BLaER1 treated with 17β-estradiol and CSF1 and Interleukin-3, amounts not matched to agents 10 nM and 100 nM (cell line): ENCODE results near the gene FRMD6.
"Not testable (repeated sequence)": the region's sequence is repeated elsewhere in the genome, so short reads cannot be mapped to it uniquely, and the experiment has no call there.

ENCODE experiments used
- H3K27ac ChIP-seq, 11 experiments: shearing (Covaris generic); formaldehyde crosslinking; 2 replicates each; pipeline ENCODE4 v1.8.1; 2022
- H3K27me3 ChIP-seq, 11 experiments: shearing (Covaris generic); formaldehyde crosslinking; 2 replicates each; pipeline ENCODE4 v1.8.1; 2022
- H3K36me3 ChIP-seq, 11 experiments: shearing (Covaris generic); formaldehyde crosslinking; 2 replicates each; pipeline ENCODE4 v1.8.1; 2022
- H3K4me1 ChIP-seq, 10 experiments: shearing (Covaris generic); formaldehyde crosslinking; 2 replicates each; pipeline ENCODE4 v1.8.1; 2022
- H3K4me2 ChIP-seq, 11 experiments: shearing (Covaris generic); formaldehyde crosslinking; 2 replicates each; pipeline ENCODE4 v1.8.1; 2022
- H3K4me3 ChIP-seq, 10 experiments: shearing (Covaris generic); formaldehyde crosslinking; 2 replicates each; pipeline ENCODE4 v1.8.1; 2022
- H3K9ac ChIP-seq, 11 experiments: shearing (Covaris generic); formaldehyde crosslinking; 2 replicates each; pipeline ENCODE4 v1.8.1; 2022
- H3K9me3 ChIP-seq, 11 experiments: shearing (Covaris generic); formaldehyde crosslinking; replicated peaks in 1 of 11; 2 replicates each; pipeline ENCODE4 v1.8.1; 2022
- H4K20me1 ChIP-seq, 11 experiments: shearing (Covaris generic); formaldehyde crosslinking; 2 replicates each; pipeline ENCODE4 v1.8.1; 2022
- Cebpa-rat ChIP-seq, 11 experiments: shearing (Covaris generic); IDR thresholded peaks; 2 replicates each; pipeline ENCODE4 v1.8.1; 2022

Gene FRMD6

DNA sequence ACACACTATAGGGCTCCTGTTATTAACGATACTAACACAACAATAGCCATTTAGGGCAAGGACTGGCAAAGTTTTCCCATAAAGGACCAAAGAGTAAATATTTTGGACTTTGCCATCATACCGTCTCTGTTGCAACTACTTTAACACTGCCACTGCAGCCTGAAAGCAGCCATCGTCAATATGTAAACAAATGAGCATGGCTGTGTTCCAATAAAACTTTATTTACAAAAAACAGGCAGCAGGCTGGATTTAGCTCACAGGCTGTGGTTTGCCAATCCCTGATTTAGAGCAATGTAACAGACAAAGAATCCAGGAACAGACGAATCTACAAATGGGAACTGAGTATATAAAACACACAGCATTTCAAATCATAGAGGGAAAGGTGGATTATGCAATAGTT lies 84.1 kb downstream of the FRMD6 start:
- H3K27ac ChIP-seq, result no peak overlapping the region
- H3K4me2 ChIP-seq, result no peak overlapping the region
- no peak overlapping the region for H3K9ac ChIP-seq
- H3K36me3 ChIP-seq, result peaks cover 0 to 5% (median 0%) of the 10 kb centered on the region in 11 experiments; a peak in 1 of 22 replicates
- H3K9me3 ChIP-seq, result peaks cover 5 to 34% (median 13%) of the 10 kb centered on the region in 11 experiments; a peak in 20 of 22 replicates
- TF ChIP-seq Cebpa-rat (IDR thresholded peaks at IDR 0.05), result no peak
- H4K20me1 ChIP-seq, result no peaks in the 10 kb centered on the region
- peaks cover 0 to 90% (median 0%) of the 10 kb centered on the region in 11 experiments; a peak in 7 of 22 replicates for H3K27me3 ChIP-seq
- H3K4me3 ChIP-seq, result no peak overlapping the region
- peaks cover 0 to 14% (median 10%) of the 10 kb centered on the region in 10 experiments; a peak in 15 of 20 replicates for H3K4me1 ChIP-seq

DNA sequence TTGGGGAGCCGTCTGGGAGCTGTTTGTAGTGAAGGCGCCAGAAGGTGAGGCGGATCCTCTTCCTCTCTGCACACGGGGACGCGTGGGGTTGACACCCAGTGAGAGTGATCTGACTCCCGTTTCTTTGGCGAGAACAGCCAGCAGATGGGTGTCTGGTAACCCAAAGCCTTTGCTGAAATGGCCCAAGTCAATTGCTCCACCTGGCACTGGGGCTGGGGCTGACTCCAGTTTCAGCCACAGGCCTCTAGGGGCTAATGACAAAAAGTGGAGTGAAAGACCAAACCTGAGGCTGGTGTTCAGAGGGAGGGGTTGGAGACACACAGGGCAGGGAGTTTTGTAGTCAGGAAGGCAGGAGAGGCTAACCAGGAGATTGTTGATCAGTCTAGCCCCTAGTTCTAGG lies 87.0 kb downstream of the FRMD6 start:
- H3K36me3 ChIP-seq, result peaks cover 0 to 5% (median 0%) of the 10 kb centered on the region in 11 experiments; a peak in 1 of 22 replicates
- peaks cover 11 to 31% (median 21%) of the 10 kb centered on the region in 11 experiments; a peak in 21 of 22 replicates for H3K9me3 ChIP-seq
- no peak overlapping the region for H3K27ac ChIP-seq
- H3K27me3 ChIP-seq, result peaks cover 0 to 61% (median 0%) of the 10 kb centered on the region in 11 experiments; a peak in 6 of 22 replicates
- H4K20me1 ChIP-seq, result no peaks in the 10 kb centered on the region
- no peak for TF ChIP-seq Cebpa-rat (IDR thresholded peaks at IDR 0.05)
- peaks cover 0 to 14% (median 10%) of the 10 kb centered on the region in 10 experiments; a peak in 15 of 20 replicates for H3K4me1 ChIP-seq
- H3K4me3 ChIP-seq, result no peak overlapping the region
- H3K4me2 ChIP-seq, result peak overlapping the region in 10 of 11 experiments; percentile 4 to 61 (median 48); a peak in 17 of 22 replicates
- no peak overlapping the region for H3K9ac ChIP-seq

DNA sequence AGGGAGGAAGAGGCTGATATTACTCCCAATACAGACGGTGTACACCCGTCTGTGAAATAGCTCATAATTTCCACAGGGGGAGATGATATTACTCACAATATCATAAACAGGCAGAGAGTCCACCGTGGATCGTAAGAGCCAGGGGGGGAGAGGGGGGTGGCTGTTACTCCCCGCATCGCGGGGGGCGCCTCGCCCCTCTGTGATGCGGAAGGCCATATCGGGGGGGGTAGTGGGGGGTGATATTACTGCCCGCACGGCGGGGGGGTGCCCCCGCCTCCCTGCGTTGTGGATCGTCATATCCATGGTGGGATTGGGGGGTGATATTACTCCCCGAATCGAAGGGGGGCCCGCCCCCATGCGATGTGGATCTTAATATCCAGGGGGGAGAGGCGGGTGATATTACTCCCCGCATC lies 91.9 kb downstream of the FRMD6 start:
- Histone ChIP-seq H3K27ac (no peak overlapping the region), H3K4me3 (no peak overlapping the region), H3K9ac (no peak overlapping the region), H4K20me1 (no peaks in the 10 kb centered on the region), H3K27me3 (peaks cover 0 to 22% (median 0%) of the 10 kb centered on the region in 11 experiments; a peak in 6 of 22 replicates), H3K9me3 (peaks cover 8 to 40% (median 26%) of the 10 kb centered on the region in 11 experiments; a peak in 20 of 22 replicates), H3K36me3 (no peaks in the 10 kb centered on the region), H3K4me2 (no peak overlapping the region), H3K4me1 (peaks cover 0 to 8% (median 6%) of the 10 kb centered on the region in 10 experiments; a peak in 15 of 20 replicates)
- no peak for TF ChIP-seq Cebpa-rat (IDR thresholded peaks at IDR 0.05)

DNA sequence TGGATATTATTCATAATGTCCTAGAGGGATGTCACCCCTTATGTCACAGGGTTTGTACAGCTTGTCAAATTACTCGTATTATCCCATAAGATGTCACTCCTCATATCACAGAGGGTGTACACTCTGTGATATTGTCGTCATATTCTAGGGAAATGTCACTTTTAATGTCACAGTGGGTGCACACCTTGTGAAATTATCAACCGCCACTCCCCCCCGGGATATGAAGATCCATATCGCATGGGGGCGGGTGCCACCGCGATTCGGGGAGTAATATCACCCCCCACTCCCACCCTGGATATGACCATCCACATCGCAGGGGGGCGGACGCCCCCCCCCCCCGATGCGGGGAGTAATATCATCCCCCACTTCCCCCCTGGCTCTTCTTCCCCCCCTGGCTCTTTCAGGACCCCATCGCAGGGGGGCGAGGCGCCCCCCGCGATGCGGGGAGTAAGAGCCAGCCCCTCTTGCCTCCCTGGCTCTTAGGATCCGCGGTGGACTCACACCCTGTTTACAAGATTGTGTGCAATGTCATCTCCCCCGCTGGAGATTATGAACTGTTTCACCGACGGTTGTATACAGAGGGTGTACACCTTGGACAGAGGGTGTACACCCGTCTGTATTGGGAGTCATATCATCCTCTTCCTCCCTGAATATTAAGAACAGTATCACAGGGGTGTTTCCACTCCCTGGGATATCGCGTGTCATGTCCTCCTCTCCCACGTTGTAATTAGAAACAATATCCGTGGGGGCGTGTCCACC lies 92.8 kb downstream of the FRMD6 start:
- no peak overlapping the region for H3K4me2 ChIP-seq
- H3K36me3 ChIP-seq, result no peaks in the 10 kb centered on the region
- H3K9ac ChIP-seq, result no peak overlapping the region
- no peaks in the 10 kb centered on the region for H4K20me1 ChIP-seq
- no peak overlapping the region for H3K4me3 ChIP-seq
- no peaks in the 10 kb centered on the region for H3K4me1 ChIP-seq
- no peak overlapping the region for H3K27ac ChIP-seq
- peaks cover 8 to 40% (median 26%) of the 10 kb centered on the region in 11 experiments; a peak in 20 of 22 replicates for H3K9me3 ChIP-seq
- TF ChIP-seq Cebpa-rat (IDR thresholded peaks at IDR 0.05), result no peak
- peaks cover 0 to 13% (median 0%) of the 10 kb centered on the region in 11 experiments; a peak in 5 of 22 replicates for H3K27me3 ChIP-seq

DNA sequence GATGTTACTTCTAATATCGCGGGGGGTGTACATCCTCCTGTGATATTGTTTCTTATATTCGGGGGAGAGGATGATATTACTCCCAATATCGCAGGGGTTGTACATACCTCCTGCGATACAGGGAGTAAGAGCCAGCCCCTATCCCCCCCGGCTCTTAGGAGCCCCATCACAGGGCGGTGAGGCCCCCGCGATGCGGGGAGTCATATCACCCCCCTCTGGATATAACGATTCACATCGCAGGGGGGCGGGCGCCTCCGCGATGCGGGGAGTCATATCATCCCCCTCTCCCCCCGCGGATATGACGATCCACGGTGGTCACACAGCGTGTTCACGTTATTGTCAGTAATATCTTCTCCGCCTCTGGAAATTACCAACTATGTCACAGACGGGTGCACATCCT lies 95.1 kb downstream of the FRMD6 start:
- H3K9me3 ChIP-seq, result peaks cover 1 to 32% (median 22%) of the 10 kb centered on the region in 11 experiments; a peak in 20 of 22 replicates
- not testable (repeated sequence) for H3K4me1 ChIP-seq, H3K4me3 ChIP-seq, H3K27me3 ChIP-seq, H4K20me1 ChIP-seq, H3K4me2 ChIP-seq, H3K36me3 ChIP-seq, H3K27ac ChIP-seq, H3K9ac ChIP-seq

DNA sequence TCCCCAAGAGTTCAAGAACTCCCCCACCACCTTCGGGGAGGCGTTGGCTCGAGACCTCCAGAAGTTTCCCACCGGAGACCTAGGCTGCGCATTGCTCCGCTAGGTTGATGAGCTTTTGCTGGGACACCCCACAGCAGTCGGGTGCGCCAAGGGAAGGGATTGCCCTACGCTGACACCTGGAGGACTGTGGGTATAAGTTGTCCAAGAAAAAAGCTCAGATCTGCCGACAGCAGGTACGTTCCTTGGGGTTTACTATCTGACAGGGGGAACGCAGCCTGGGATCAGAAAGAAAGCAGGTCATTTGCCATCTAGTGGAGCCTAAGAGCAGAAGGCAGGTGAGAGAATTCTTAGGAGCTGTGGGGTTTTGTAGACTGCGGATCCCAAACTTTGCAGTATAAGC lies 98.8 kb downstream of the FRMD6 start:
- no peaks in the 10 kb centered on the region for H3K36me3 ChIP-seq
- H3K9ac ChIP-seq, result no peak overlapping the region
- H3K4me1 ChIP-seq, result no peaks in the 10 kb centered on the region
- no peak for TF ChIP-seq Cebpa-rat (IDR thresholded peaks at IDR 0.05)
- peaks cover 0 to 3% (median 0%) of the 10 kb centered on the region in 11 experiments; a peak in 3 of 22 replicates for H3K9me3 ChIP-seq
- H3K4me3 ChIP-seq, result no peak overlapping the region
- H3K27ac ChIP-seq, result no peak overlapping the region
- no peak overlapping the region for H3K4me2 ChIP-seq
- H4K20me1 ChIP-seq, result no peaks in the 10 kb centered on the region
- H3K27me3 ChIP-seq, result no peaks in the 10 kb centered on the region

DNA sequence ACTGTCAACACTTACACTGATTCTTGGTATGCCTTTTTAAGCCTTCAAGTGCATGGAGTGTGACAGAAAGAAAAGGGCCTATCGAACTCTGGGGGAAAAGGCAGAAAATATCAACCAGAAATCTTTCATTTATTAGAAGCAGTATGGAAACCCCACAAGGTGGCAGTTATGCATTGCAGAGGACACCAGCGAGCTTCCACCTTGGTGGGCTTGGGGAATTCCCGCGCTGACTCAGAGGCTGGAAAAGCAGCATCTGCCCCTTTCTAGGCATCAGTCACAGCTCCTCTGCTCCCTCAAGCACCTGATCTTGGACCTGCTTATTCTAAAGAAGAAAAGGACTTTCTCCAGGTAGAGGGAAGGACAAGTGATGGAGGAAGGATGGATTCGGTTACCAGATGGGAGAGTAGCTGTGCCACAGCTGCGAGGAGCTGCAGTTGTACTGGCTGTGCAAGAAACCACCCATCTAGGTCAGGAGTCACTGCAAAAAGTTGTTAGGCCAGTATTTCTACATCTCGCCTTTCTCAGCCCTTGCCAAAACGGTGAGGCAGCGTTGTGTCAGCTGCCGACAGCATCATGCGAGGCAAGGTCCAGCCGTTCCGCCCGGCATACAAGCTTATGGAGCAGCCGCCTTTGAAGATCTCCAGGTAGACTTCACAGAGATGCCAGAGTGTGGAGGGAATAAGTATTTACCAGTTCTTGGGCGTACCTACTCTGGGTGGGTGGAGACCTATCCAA lies 100.1 kb downstream of the FRMD6 start:
- not testable (repeated sequence) for H3K4me2 ChIP-seq, H4K20me1 ChIP-seq

DNA sequence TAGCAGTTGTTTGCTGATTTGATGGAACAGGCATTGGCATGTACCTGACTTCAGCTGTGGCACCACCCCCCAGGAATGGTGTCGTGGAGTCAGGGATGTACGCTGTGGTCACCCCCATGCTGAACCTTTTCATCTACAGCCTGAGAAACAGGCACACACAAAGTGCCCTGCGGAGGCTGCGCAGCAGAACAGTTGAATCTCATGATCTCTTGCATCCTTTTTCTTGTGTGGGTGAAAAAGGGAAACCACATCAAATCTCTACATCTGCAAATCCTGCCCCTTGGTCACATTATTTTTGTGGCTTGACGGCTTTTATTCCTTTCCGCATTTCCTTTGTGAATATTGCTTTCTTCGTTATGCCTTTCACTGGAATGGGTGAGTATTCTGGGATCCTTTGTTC lies 106.0 kb downstream of the FRMD6 start:
- not testable (repeated sequence) for H3K4me3 ChIP-seq, H3K9ac ChIP-seq, H3K27me3 ChIP-seq, H4K20me1 ChIP-seq, H3K36me3 ChIP-seq, H3K4me2 ChIP-seq, H3K27ac ChIP-seq, H3K4me1 ChIP-seq
- peaks cover 0 to 20% (median 8%) of the 10 kb centered on the region in 11 experiments; a peak in 10 of 22 replicates for H3K9me3 ChIP-seq

More for the DNA sequence above, 100.1 kb downstream of the FRMD6 start:
- H3K27me3 ChIP-seq, H3K9ac ChIP-seq, H3K36me3 ChIP-seq, H3K4me3 ChIP-seq, H3K4me1 ChIP-seq, H3K9me3 ChIP-seq, H3K27ac ChIP-seq: not testable (repeated sequence)

DNA sequence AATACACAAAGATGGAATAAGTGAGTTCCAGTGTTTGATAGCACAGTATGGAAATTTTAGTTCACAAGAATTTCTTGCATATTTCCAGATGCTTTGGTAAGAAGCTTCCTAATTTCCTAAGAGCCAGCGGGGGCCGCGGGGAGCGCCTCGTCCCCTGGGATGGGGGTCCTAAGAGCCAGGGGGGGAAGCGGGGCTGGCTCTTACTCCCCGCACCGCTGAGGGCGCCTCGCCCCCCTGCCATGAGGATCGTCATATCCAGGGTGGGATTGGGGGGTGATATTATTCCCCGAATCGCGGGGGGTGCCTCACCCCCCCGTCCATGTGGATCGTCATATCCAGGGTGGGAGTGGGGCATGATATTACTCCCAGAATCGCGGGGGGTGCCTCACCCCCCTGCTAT lies 108.2 kb downstream of the FRMD6 start:
- Histone ChIP-seq H3K4me2 (no peak overlapping the region), H3K27me3 (0 out of 22 replicates have a peak, but pooled peaks cover 0 to 3% (median 0%) of the 10 kb centered on the region in 11 experiments), H3K9me3 (peaks cover 0 to 20% (median 8%) of the 10 kb centered on the region in 11 experiments; a peak in 10 of 22 replicates), H3K27ac (no peak overlapping the region), H4K20me1 (no peaks in the 10 kb centered on the region), H3K36me3 (no peaks in the 10 kb centered on the region), H3K4me1 (no peaks in the 10 kb centered on the region), H3K4me3 (no peak overlapping the region), H3K9ac (no peak overlapping the region)
- no peak for TF ChIP-seq Cebpa-rat (IDR thresholded peaks at IDR 0.05)

DNA sequence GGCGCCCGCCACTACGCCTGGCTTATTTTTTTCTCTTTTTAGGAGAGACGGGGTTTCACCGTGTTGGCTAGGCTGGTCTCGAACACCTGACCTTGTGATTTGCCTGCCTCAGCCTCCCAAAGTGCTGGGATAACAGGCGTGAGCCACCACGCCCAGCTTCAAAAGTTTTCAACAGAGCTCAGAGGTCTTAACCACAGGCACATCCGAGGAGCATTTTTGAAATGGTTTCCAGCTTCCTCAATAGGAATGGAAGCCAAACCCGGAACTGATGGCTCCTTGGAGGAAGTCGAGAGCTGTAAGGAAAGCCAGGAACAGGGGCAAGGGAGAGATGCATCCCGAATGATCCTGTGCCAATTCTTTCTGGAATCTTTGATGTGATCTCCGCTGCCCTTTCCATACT lies 114.0 kb downstream of the FRMD6 start:
- not testable (repeated sequence) for H3K36me3 ChIP-seq, H3K27ac ChIP-seq, H3K9ac ChIP-seq, H3K27me3 ChIP-seq, H3K4me2 ChIP-seq, H3K4me3 ChIP-seq, H4K20me1 ChIP-seq
- peaks cover 0 to 12% (median 0%) of the 10 kb centered on the region in 10 experiments; a peak in 5 of 20 replicates for H3K4me1 ChIP-seq
- H3K9me3 ChIP-seq, result peaks cover 0 to 10% (median 5%) of the 10 kb centered on the region in 11 experiments; a peak in 6 of 22 replicates

DNA sequence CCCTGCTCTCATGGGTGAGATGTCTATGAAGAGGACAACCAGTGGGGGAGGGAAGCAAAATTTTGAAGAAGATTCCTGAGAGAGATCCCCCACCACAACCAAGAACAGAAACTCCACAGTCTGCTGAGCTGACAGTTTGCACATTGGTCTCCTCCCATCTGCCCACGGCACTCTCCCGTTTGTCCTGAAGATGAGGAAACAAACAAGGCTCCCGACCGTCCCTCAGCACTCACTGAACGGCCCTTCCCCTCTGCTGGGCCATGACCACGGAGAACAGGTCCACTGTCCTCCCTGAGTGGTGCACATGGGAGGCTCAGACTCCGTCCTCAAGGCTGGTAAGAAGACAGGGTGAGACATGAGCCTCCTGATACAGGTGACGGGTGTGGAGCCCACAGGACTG lies 114.9 kb downstream of the FRMD6 start:
- H4K20me1 ChIP-seq, H3K27me3 ChIP-seq, H3K4me3 ChIP-seq, H3K9me3 ChIP-seq, H3K27ac ChIP-seq, H3K36me3 ChIP-seq, H3K9ac ChIP-seq: not testable (repeated sequence)
- H3K4me1 ChIP-seq, result peaks cover 0 to 12% (median 0%) of the 10 kb centered on the region in 10 experiments; a peak in 5 of 20 replicates
- H3K4me2 ChIP-seq, result peak overlapping the region in 3 of 11 experiments; percentile 35 to 83 (median 65); a peak in 5 of 22 replicates

DNA sequence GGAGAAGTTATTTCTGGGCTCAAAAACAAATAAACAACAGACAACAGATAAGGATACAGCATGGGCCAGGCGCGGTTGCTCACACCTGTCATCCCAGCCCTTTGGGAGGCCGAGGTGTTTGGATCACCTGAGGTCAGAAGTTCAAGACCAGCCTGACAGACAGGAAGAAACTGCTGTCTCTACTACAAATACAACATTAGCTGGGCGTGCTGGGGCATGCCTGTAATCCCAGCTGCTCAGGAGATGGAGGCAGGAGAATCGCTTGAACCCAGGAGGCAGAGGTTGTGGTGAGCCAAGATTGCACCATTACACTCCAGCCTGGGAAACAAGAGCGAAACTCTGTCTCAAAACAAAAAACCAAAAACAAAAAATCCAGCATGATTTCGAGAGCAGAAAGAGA lies 117.6 kb downstream of the FRMD6 start:
- H3K4me1 ChIP-seq, result peaks cover 0 to 12% (median 0%) of the 10 kb centered on the region in 10 experiments; a peak in 5 of 20 replicates
- not testable (repeated sequence) for H4K20me1 ChIP-seq, H3K9ac ChIP-seq, H3K4me3 ChIP-seq, H3K4me2 ChIP-seq, H3K27ac ChIP-seq, H3K36me3 ChIP-seq, H3K9me3 ChIP-seq, H3K27me3 ChIP-seq
